ENCODE data around the gene SFTA2.
"Not testable (repeated sequence)": the region's sequence is repeated elsewhere in the genome, so short reads cannot be mapped to it uniquely, and the experiment has no call there.

SFTA2 gene

GRCh38 chr6:30942338-30943060 lies 10.5 kb upstream of the SFTA2 start:
- no peak for DNase-seq (ENCODE audit: low read depth, low spot score)

- no peak for DNase-seq (ENCODE audit: low read depth, low spot score)
These were observed 8.5 kb upstream of the SFTA2 start, which contains the start of gene MUCL3 for GRCh38 chr6:30940361-30940986. Gene MUCL3 (plus strand): TSS chr6:30940973. CDS start chr6:30941000, 27 bp downstream.

- no peak for DNase-seq (ENCODE audit: low read depth, low spot score)
These were observed 7.5 kb upstream of the SFTA2 start for GRCh38 chr6:30939473-30939872.

GRCh38 chr6:30938730-30939129 lies 6.8 kb upstream of the SFTA2 start:
- DNase-seq (ENCODE audit: low read depth, low spot score): no peak

GRCh38 chr6:30937265-30937664 lies 5.3 kb upstream of the SFTA2 start:
- no peak for DNase-seq (ENCODE audit: low read depth, low spot score)

GRCh38 chr6:30935018-30935417 lies 3.0 kb upstream of the SFTA2 start:
- DNase-seq (ENCODE audit: low read depth, low spot score): no peak

GRCh38 chr6:30932665-30933365 lies 845 bp upstream of the SFTA2 start:
- DNase-seq (ENCODE audit: low read depth, low spot score): no peak

- no peak for DNase-seq (ENCODE audit: low read depth, low spot score)
These were observed 698 bp downstream of the SFTA2 start for GRCh38 chr6:30931272-30931671.

GRCh38 chr6:30930506-30930905 lies 1.5 kb downstream of the SFTA2 start:
- no peak for DNase-seq (ENCODE audit: low read depth, low spot score)

- DNase-seq (ENCODE audit: low read depth, low spot score): no peak
These were observed 3.3 kb downstream of the SFTA2 start for GRCh38 chr6:30928677-30929076.

GRCh38 chr6:30927080-30927479 lies 4.9 kb downstream of the SFTA2 start:
- DNase-seq (ENCODE audit: low read depth, low spot score): not testable (repeated sequence)

- no peak for DNase-seq (ENCODE audit: low read depth, low spot score)
These were observed 5.3 kb downstream of the SFTA2 start for GRCh38 chr6:30926644-30927043.

GRCh38 chr6:30924040-30924627 lies 7.8 kb downstream of the SFTA2 start:
- DNase-seq (ENCODE audit: low read depth, low spot score): not testable (repeated sequence)

GRCh38 chr6:30922447-30922852 lies 9.5 kb downstream of the SFTA2 start:
- no peak for DNase-seq (ENCODE audit: low read depth, low spot score)

GRCh38 chr6:30918670-30919069 lies 13.3 kb downstream of the SFTA2 start:
- no peak for DNase-seq (ENCODE audit: low read depth, low spot score)

- DNase-seq (ENCODE audit: low read depth, low spot score): no peak
These were observed 14.5 kb downstream of the SFTA2 start for GRCh38 chr6:30917487-30917886.

GRCh38 chr6:30917041-30917440 lies 14.9 kb downstream of the SFTA2 start:
- no peak for DNase-seq (ENCODE audit: low read depth, low spot score)

GRCh38 chr6:30915591-30915946 lies 16.4 kb downstream of the SFTA2 start:
- DNase-seq (ENCODE audit: low read depth, low spot score): no peak

GRCh38 chr6:30914854-30915590 lies 16.9 kb downstream of the SFTA2 start:
- no peak for DNase-seq (ENCODE audit: low read depth, low spot score)

GRCh38 chr6:30914076-30914853 lies 17.7 kb downstream of the SFTA2 start, which contains the start of gene VARS2:
Gene VARS2 (plus strand): TSS chr6:30914238. CDS start chr6:30914837, 599 bp downstream.
- peak; percentile 60 for DNase-seq (ENCODE audit: low read depth, low spot score)

- no peak for DNase-seq (ENCODE audit: low read depth, low spot score)
These were observed 18.3 kb downstream of the SFTA2 start for GRCh38 chr6:30913721-30914075.
